ENCODE results near the gene NID1. TPM values are rescaled to one million over a fixed set of nuclear protein-coding genes. Genes with fewer than 3 reads are reported as not detected.

Gene NID1
- total RNA-seq, 1 experiment from 2014 or later: 11.1 TPM

- H3K79me2 ChIP-seq (ENCODE audit: low read length): no peaks in the 10 kb centered on the region
- TF ChIP-seq EZH2 (IDR thresholded peaks at IDR 0.05; ENCODE audit: low read length, unreplicated experiment) (no peak), CTCF (conservative IDR thresholded peaks at IDR 0.05; ENCODE audit: low read depth, low read length) (no peak), EZH2phosphoT487 (IDR thresholded peaks at IDR 0.05; ENCODE audit: borderline replicate concordance, low read length) (no peak)
- ChIA-PET CTCF (no interaction called here), POLR2A (ENCODE audit: unreplicated experiment) (no interaction called here)
- H3K9me3 ChIP-seq (ENCODE audit: low read length): no peaks in the 10 kb centered on the region
- DNase-seq (no peak), ATAC-seq (no peak)
- BruUV-seq (replicated peaks): no TSS peak
- no peak overlapping the region for H2AFZ ChIP-seq (ENCODE audit: low read length)
- intact Hi-C loops (cut with micrococcal nuclease): no loop called here
- H3K36me3 ChIP-seq (ENCODE audit: low read depth, low read length): no peaks in the 10 kb centered on the region
- no peak overlapping the region for H3K4me2 ChIP-seq (ENCODE audit: low read length)
- H3F3A ChIP-seq (ENCODE audit: low read length, unreplicated experiment): no peaks in the 10 kb centered on the region
- H4K20me1 ChIP-seq (ENCODE audit: low read length): no peaks in the 10 kb centered on the region
- peaks cover under 1% of the 10 kb centered on the region; the same call in 1 of the 2 replicates for H3K4me1 ChIP-seq (ENCODE audit: insufficient read depth, low read length)
- no peak overlapping the region for H3K4me3 ChIP-seq (ENCODE audit: low read length)
- H3K27ac ChIP-seq (ENCODE audit: low read length): no peak overlapping the region
- no peaks in the 10 kb centered on the region for H3K9me2 ChIP-seq (replicated peaks; ENCODE audit: low read length)
- H3K27me3 ChIP-seq (ENCODE audit: low read length): no peaks in the 10 kb centered on the region
- H3K9ac ChIP-seq (ENCODE audit: low read length): no peak overlapping the region
These were observed 127.8 kb downstream of the NID1 start for GRCh38 chr1:235937123-235937522.

GRCh38 chr1:235935235-235936225 is 129.4 kb downstream of the NID1 start:
- no peak overlapping the region for H3K9ac ChIP-seq (ENCODE audit: low read length)
- no peaks in the 10 kb centered on the region for H3K9me3 ChIP-seq (ENCODE audit: low read length)
- 0 out of 2 replicates have a peak, but pooled peaks cover 5% of the 10 kb centered on the region for H3K4me1 ChIP-seq (ENCODE audit: insufficient read depth, low read length)
- no peaks in the 10 kb centered on the region for H3K79me2 ChIP-seq (ENCODE audit: low read length)
- no peaks in the 10 kb centered on the region for H3F3A ChIP-seq (ENCODE audit: low read length, unreplicated experiment)
- no peaks in the 10 kb centered on the region for H4K20me1 ChIP-seq (ENCODE audit: low read length)
- no peaks in the 10 kb centered on the region for H3K36me3 ChIP-seq (ENCODE audit: low read depth, low read length)
- TF ChIP-seq EZH2phosphoT487 (IDR thresholded peaks at IDR 0.05; ENCODE audit: borderline replicate concordance, low read length) (no peak), EZH2 (IDR thresholded peaks at IDR 0.05; ENCODE audit: low read length, unreplicated experiment) (no peak), CTCF (conservative IDR thresholded peaks at IDR 0.05; ENCODE audit: low read depth, low read length) (no peak)
- ATAC-seq: no peak
- DNase-seq: no peak
- no peak overlapping the region for H2AFZ ChIP-seq (ENCODE audit: low read length)
- CTCF ChIA-PET: no interaction called here
- no peaks in the 10 kb centered on the region for H3K9me2 ChIP-seq (replicated peaks; ENCODE audit: low read length)
- POLR2A ChIA-PET (ENCODE audit: unreplicated experiment): no interaction called here
- no peak overlapping the region for H3K4me3 ChIP-seq (ENCODE audit: low read length)
- BruUV-seq (replicated peaks): no TSS peak
- no peaks in the 10 kb centered on the region for H3K27me3 ChIP-seq (ENCODE audit: low read length)
- no peak overlapping the region for H3K27ac ChIP-seq (ENCODE audit: low read length)
- no peak overlapping the region for H3K4me2 ChIP-seq (ENCODE audit: low read length)
- intact Hi-C loops (cut with micrococcal nuclease): no loop called here

- POLR2A ChIA-PET (ENCODE audit: unreplicated experiment): interaction anchor here (0.6 kb wide), 1 partner anchor 17 kb away, joined by 3 read pairs; no protein-coding TSS in a partner anchor
These were observed 131.1 kb downstream of the NID1 start for GRCh38 chr1:235933766-235934116.

More at GRCh38 chr1:235933766-235934116, 131.1 kb downstream of the NID1 start:
- no peak overlapping the region for H2AFZ ChIP-seq (ENCODE audit: low read length)
- H3K79me2 ChIP-seq (ENCODE audit: low read length): no peaks in the 10 kb centered on the region
- H3K4me2 ChIP-seq (ENCODE audit: low read length): no peak overlapping the region
- CTCF ChIA-PET: interaction anchor here (0.5 kb wide), 1 partner anchor 112 kb away, joined by 4 read pairs; no protein-coding TSS in a partner anchor
- no peaks in the 10 kb centered on the region for H3K9me3 ChIP-seq (ENCODE audit: low read length)
- H3K9me2 ChIP-seq (replicated peaks; ENCODE audit: low read length): no peaks in the 10 kb centered on the region
- ATAC-seq (no peak), DNase-seq (no peak)
- H3K36me3 ChIP-seq (ENCODE audit: low read depth, low read length): no peaks in the 10 kb centered on the region
- H3K27me3 ChIP-seq (ENCODE audit: low read length): no peaks in the 10 kb centered on the region
- H3F3A ChIP-seq (ENCODE audit: low read length, unreplicated experiment): no peaks in the 10 kb centered on the region
- BruUV-seq (replicated peaks): no TSS peak
- H3K4me3 ChIP-seq (ENCODE audit: low read length): no peak overlapping the region
- no peak overlapping the region for H3K27ac ChIP-seq (ENCODE audit: low read length)
- 0 out of 2 replicates have a peak, but pooled peaks cover 9% of the 10 kb centered on the region for H3K4me1 ChIP-seq (ENCODE audit: insufficient read depth, low read length)
- intact Hi-C loops (cut with micrococcal nuclease): no loop called here
- TF ChIP-seq EZH2phosphoT487 (IDR thresholded peaks at IDR 0.05; ENCODE audit: borderline replicate concordance, low read length): no peak
- no peak overlapping the region for H3K9ac ChIP-seq (ENCODE audit: low read length)
- H4K20me1 ChIP-seq (ENCODE audit: low read length): no peaks in the 10 kb centered on the region
